ENCODE measurements around the gene FBXL16. TPM values are rescaled to one million over a fixed set of nuclear protein-coding genes. Genes with fewer than 3 reads are reported as not detected.

Gene FBXL16
- 0.21 and 0.72 TPM in 2 replicates for total RNA-seq

GRCh38 chr16:705431-706188 is at the start of gene FBXL16:
Gene FBXL16 (minus strand): TSS chr16:705801. CDS start chr16:697405, 8,396 bp downstream.

GRCh38 chr16:740764-741505 is 35.3 kb upstream of the FBXL16 start, which contains the start of gene CIAO3:
Gene CIAO3 (minus strand): TSS chr16:740997. CDS start chr16:740985, 12 bp downstream.

GRCh38 chr16:726438-727290 is 21.1 kb upstream of the FBXL16 start, which contains the start of the genes CCDC78 and HAGHL:
Gene CCDC78 (minus strand): TSS chr16:726443. CDS start chr16:726367, 76 bp downstream.
Gene HAGHL (plus strand): TSS chr16:727106. CDS start chr16:727510, 404 bp downstream.

GRCh38 chr16:720990-721764 is 15.6 kb upstream of the FBXL16 start, which contains the start of gene ANTKMT:
Gene ANTKMT (plus strand): TSS chr16:721146. CDS start chr16:721275, 129 bp downstream.

GRCh38 chr16:714558-715476 is 9.2 kb upstream of the FBXL16 start, which contains the start of gene METRN:
Gene METRN (plus strand): TSS chr16:715118. CDS start chr16:715290, 172 bp downstream.

GRCh38 chr16:684071-684794 is 21.4 kb downstream of the FBXL16 start, which contains the start of gene JMJD8:
Gene JMJD8 (minus strand): TSS chr16:684334. CDS start chr16:684319, 15 bp downstream.

GRCh38 chr16:679814-680624 is 25.6 kb downstream of the FBXL16 start, which contains the start of gene STUB1:
Gene STUB1 (plus strand): TSS chr16:680410. CDS start chr16:680526, 116 bp downstream.

GRCh38 chr16:674968-675883 is 30.4 kb downstream of the FBXL16 start, which contains the start of gene RHBDL1:
Gene RHBDL1 (plus strand): TSS chr16:675671. CDS start chr16:675791, 120 bp downstream.

GRCh38 chr16:667780-668518 is 37.7 kb downstream of the FBXL16 start, which contains the start of gene RHOT2:
Gene RHOT2 (plus strand): TSS chr16:668132. CDS start chr16:668200, 68 bp downstream.

GRCh38 chr16:648781-649589 is 56.6 kb downstream of the FBXL16 start, which contains the start of gene WDR90:
Gene WDR90 (plus strand): TSS chr16:649365. CDS start chr16:649417, 52 bp downstream.

Other genes starting within 250 kb of the FBXL16 start
- gene CAPN15, start 178.1 kb downstream of the FBXL16 start, total RNA-seq: 48.8 and 50.6 TPM in 2 replicates
- gene PRR35, start 145.4 kb downstream of the FBXL16 start, total RNA-seq: not detected in 2 replicates
- under 0.01 TPM in 1 of 2 replicates, not detected in the other for gene NHLRC4, start 138.8 kb downstream of the FBXL16 start, total RNA-seq
- 24.6 and 27.7 TPM in 2 replicates for gene PIGQ, start 135.8 kb downstream of the FBXL16 start, total RNA-seq
- gene RAB40C, start 115.7 kb downstream of the FBXL16 start, total RNA-seq: 15.7 and 19.2 TPM in 2 replicates
- 0.21 and 0.24 TPM in 2 replicates for gene WFIKKN1, start 74.8 kb downstream of the FBXL16 start, total RNA-seq
- gene METTL26, start 69.5 kb downstream of the FBXL16 start, total RNA-seq: 86.1 and 148 TPM in 2 replicates
- 55.4 and 57.3 TPM in 2 replicates for gene MCRIP2, start 64.0 kb downstream of the FBXL16 start, total RNA-seq
- 8.7 and 10.7 TPM in 2 replicates for gene WDR90, start 56.4 kb downstream of the FBXL16 start, total RNA-seq
- 46.5 and 56.1 TPM in 2 replicates for gene RHOT2, start 37.7 kb downstream of the FBXL16 start, total RNA-seq
- 7.0 and 19.2 TPM in 2 replicates for gene RHBDL1, start 30.1 kb downstream of the FBXL16 start, total RNA-seq
- 145 and 166 TPM in 2 replicates for gene STUB1, start 25.4 kb downstream of the FBXL16 start, total RNA-seq
- 24.8 and 27.5 TPM in 2 replicates for gene JMJD8, start 21.5 kb downstream of the FBXL16 start, total RNA-seq
- 3.1 and 3.8 TPM in 2 replicates for gene WDR24, start 15.4 kb downstream of the FBXL16 start, total RNA-seq
- 191 and 218 TPM in 2 replicates for gene METRN, start 9.3 kb upstream of the FBXL16 start, total RNA-seq
- gene ANTKMT, start 15.3 kb upstream of the FBXL16 start, total RNA-seq: 34.0 and 42.0 TPM in 2 replicates
- 0.85 and 2.2 TPM in 2 replicates for gene CCDC78, start 20.6 kb upstream of the FBXL16 start, total RNA-seq
- 28.6 and 44.1 TPM in 2 replicates for gene HAGHL, start 21.3 kb upstream of the FBXL16 start, total RNA-seq
- 37.1 and 46.3 TPM in 2 replicates for gene CIAO3, start 35.2 kb upstream of the FBXL16 start, total RNA-seq
- 9.0 and 15.4 TPM in 2 replicates for gene MSLN, start 54.9 kb upstream of the FBXL16 start, total RNA-seq
- 31.3 and 38.1 TPM in 2 replicates for gene RPUSD1, start 82.6 kb upstream of the FBXL16 start, total RNA-seq
- gene CHTF18, start 82.8 kb upstream of the FBXL16 start, total RNA-seq: 2.8 and 8.4 TPM in 2 replicates
- not detected in 2 replicates for gene GNG13, start 94.9 kb upstream of the FBXL16 start, total RNA-seq